Measurements from ENCODE around the gene SUPT20HL2. TPM values are rescaled to one million over a fixed set of nuclear protein-coding genes. Genes with fewer than 3 reads are reported as not detected.

Gene SUPT20HL2
- total and polyA plus RNA-seq, 10 of the 15 experiments (the other 5 are each of a cell fraction or from before 2014, with no cell fraction given) = not detected

GRCh38 chrX:24264383-24264782 is 49.5 kb downstream of the SUPT20HL2 start (continued):
- TF ChIP-seq SUPT20H (IDR thresholded peaks at IDR 0.05; ENCODE audit: borderline replicate concordance, control insufficient read depth, low read depth, low read length) (no peak), YBX1 (IDR thresholded peaks at IDR 0.05) (no peak)

GRCh38 chrX:24262309-24262708 is 51.6 kb downstream of the SUPT20HL2 start:
- Histone ChIP-seq H3K9me3 (replicated peaks; ENCODE audit: control insufficient read depth, insufficient read depth, low read length) (no peaks in the 10 kb centered on the region), H3K36me3 (ENCODE audit: control insufficient read depth in 2 of 2, insufficient read depth in 2 of 2, low read length in 1 of 2) (no peaks in the 10 kb centered on the region), H2AFZ (ENCODE audit: control insufficient read depth, low read depth, low read length) (no peak overlapping the region), H3K79me2 (ENCODE audit: control insufficient read depth, insufficient read depth, low read length) (no peaks in the 10 kb centered on the region), H3K27ac (ENCODE audit: control insufficient read depth, insufficient read depth) (no peak overlapping the region), H3K4me1 (ENCODE audit: control insufficient read depth, insufficient read depth, low read length) (no peaks in the 10 kb centered on the region; the same call in 1 of the 2 replicates), H3K9ac (ENCODE audit: control insufficient read depth, insufficient read depth, low read length) (no peak overlapping the region), H3K27me3 (replicated peaks in 1 of 2; ENCODE audit: control insufficient read depth in 2 of 2, insufficient read depth in 2 of 2, low read length in 1 of 2) (no peaks in the 10 kb centered on the region; a peak in 1 of 4 replicates), H3K4me3 (no peak overlapping the region), H4K20me1 (ENCODE audit: control insufficient read depth, insufficient read depth) (no peaks in the 10 kb centered on the region), H3K4me2 (ENCODE audit: control insufficient read depth, insufficient read depth) (no peak overlapping the region)
- SMC1A ChIA-PET (ENCODE audit: uncharacterized antibody, unreplicated experiment) = interaction anchor here (1.7 kb wide), 1 partner anchor 11 kb away, joined by 5 read pairs; no protein-coding TSS in a partner anchor
- CTCF ChIA-PET = interaction anchor here (1.5 to 3.9 kb wide), 2 partner anchors 134 to 237 kb away, joined by 5 to 25 read pairs; no protein-coding TSS in a partner anchor
- in situ Hi-C loops (cut with MboI) = no loop called here
- no TSS peak for BruUV-seq (replicated peaks)
- 45% methylated on average over 3 of the region's 3 CpGs for WGBS (ENCODE audit: insufficient coverage, insufficient replicate concordance, low lambda C conversion rate, missing lambda C conversion rate)
- intact Hi-C loops (cut with micrococcal nuclease; ENCODE audit: unreplicated experiment) = loop anchor here (10.0 kb wide), 1 partner anchor 302 kb away; no protein-coding TSS in a partner anchor
- ATAC-seq = no peak
- FAIRE-seq = no peak
- POLR2A ChIA-PET = interaction anchor here (0.7 kb wide), 1 partner anchor 324 kb away, joined by 6 read pairs; no protein-coding TSS in a partner anchor
- RAD21 ChIA-PET (ENCODE audit: unreplicated experiment) = no interaction called here
- no peak for DNase-seq (ENCODE audit: low read depth, low spot score)
- no peak for TF ChIP-seq NR2C2 (IDR thresholded peaks at IDR 0.05; ENCODE audit: borderline replicate concordance, control insufficient read depth, insufficient read length, low read depth)
- TF ChIP-seq, protein P1, sequence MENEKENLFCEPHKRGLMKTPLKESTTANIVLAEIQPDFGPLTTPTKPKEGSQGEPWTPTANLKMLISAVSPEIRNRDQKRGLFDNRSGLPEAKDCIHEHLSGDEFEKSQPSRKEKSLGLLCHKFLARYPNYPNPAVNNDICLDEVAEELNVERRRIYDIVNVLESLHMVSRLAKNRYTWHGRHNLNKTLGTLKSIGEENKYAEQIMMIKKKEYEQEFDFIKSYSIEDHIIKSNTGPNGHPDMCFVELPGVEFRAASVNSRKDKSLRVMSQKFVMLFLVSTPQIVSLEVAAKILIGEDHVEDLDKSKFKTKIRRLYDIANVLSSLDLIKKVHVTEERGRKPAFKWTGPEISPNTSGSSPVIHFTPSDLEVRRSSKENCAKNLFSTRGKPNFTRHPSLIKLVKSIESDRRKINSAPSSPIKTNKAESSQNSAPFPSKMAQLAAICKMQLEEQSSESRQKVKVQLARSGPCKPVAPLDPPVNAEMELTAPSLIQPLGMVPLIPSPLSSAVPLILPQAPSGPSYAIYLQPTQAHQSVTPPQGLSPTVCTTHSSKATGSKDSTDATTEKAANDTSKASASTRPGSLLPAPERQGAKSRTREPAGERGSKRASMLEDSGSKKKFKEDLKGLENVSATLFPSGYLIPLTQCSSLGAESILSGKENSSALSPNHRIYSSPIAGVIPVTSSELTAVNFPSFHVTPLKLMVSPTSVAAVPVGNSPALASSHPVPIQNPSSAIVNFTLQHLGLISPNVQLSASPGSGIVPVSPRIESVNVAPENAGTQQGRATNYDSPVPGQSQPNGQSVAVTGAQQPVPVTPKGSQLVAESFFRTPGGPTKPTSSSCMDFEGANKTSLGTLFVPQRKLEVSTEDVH (IDR thresholded peaks at IDR 0.05; ENCODE audit: low read depth, partially characterized antibody) = no peak
- TF ChIP-seq ZBTB11 (CRISPR knock-in tag; IDR thresholded peaks at IDR 0.05) = no peak
- no peak for TF ChIP-seq PML (IDR thresholded peaks at IDR 0.05; ENCODE audit: low read length)
- no peak for TF ChIP-seq KDM1A (IDR thresholded peaks at IDR 0.05; ENCODE audit: borderline replicate concordance)
- TF ChIP-seq CEBPZ (IDR thresholded peaks at IDR 0.05; ENCODE audit: low read depth, low read length) = no peak
- TF ChIP-seq CEBPB (IDR thresholded peaks at IDR 0.05; ENCODE audit: borderline replicate concordance in 1 of 2, low read depth in 2 of 2, low read length in 2 of 2) = no peak
- TF ChIP-seq HDAC2 (IDR thresholded peaks at IDR 0.05) = no peak
- TF ChIP-seq RELA (IDR thresholded peaks at IDR 0.05; ENCODE audit: borderline replicate concordance, partially characterized antibody) = no peak
- TF ChIP-seq RFX5 (IDR thresholded peaks at IDR 0.05; ENCODE audit: low read depth, low read length) = no peak
- TF ChIP-seq BMI1 (IDR thresholded peaks at IDR 0.05; ENCODE audit: borderline replicate concordance) = no peak
